Breast epithelium (tissue), 4 donors: Measurements from ENCODE around the gene TMEM178A. TPM values are rescaled to one million over a fixed set of nuclear protein-coding genes. Genes with fewer than 3 reads are reported as not detected.

ENCODE experiments used
- DNase-seq, 2 donors: peaks; one replicate each; pipeline ENCODE4 v3.0.0-alpha.2; 2019; ENCODE audit warnings: low spot score in 2 of 2
- H3K27ac ChIP-seq, 2 donors: fragments of 200-600 bp; sonication (generic) in 1 of 2; one replicate each; pipeline ENCODE4 v1.5.1; 2016 to 2019; ENCODE audit warnings: mild to moderate bottlenecking in 1 of 2
- H3K27me3 ChIP-seq, 2 donors: fragments of 200-600 bp; sonication (generic) in 1 of 2; one replicate each; pipeline versions ENCODE4 v1.5.1 to v1.6.0; 2017 to 2019; ENCODE audit warnings: control low read depth in 1 of 2, mild to moderate bottlenecking in 1 of 2
- H3K36me3 ChIP-seq: fragments of 200-600 bp; one replicate; pipeline ENCODE4 v1.5.1; 2019
- H3K4me1 ChIP-seq, 2 donors: fragments of 200-600 bp; sonication (generic); one replicate each; pipeline ENCODE4 v1.5.1; 2016 to 2019; ENCODE audit warnings: control low read depth in 1 of 2
- H3K4me3 ChIP-seq, 3 donors: fragments of 200-600 bp; sonication (generic); 1 replicate in 2 of 3; 2 replicates in 1 of 3; pipeline ENCODE4 v1.5.1; 2016 to 2019; ENCODE audit warnings: mild to moderate bottlenecking in 3 of 3, moderate library complexity in 2 of 3
- H3K9me3 ChIP-seq, 2 donors: fragments of 200-600 bp; sonication (generic) in 1 of 2; one replicate each; pipeline ENCODE4 v1.5.1; 2016 to 2019; ENCODE audit warnings: control low read depth in 1 of 2
- POLR2A ChIP-seq: fragments of 450-650 bp; IDR thresholded peaks from one replicate; pipeline ENCODE4 v1.6.1; 2016; ENCODE audit warnings: antibody characterized with exemption, mild to moderate bottlenecking, moderate library complexity
- POLR2AphosphoS5 ChIP-seq, 3 donors: sonication (generic); formaldehyde crosslinking; IDR thresholded peaks; one replicate each; pipeline ENCODE4 v1.6.1; 2017; ENCODE audit warnings: antibody characterized with exemption in 3 of 3
- intact Hi-C: fragments of 100-400 bp; cut with DNase I; formaldehyde crosslinking; loops from one replicate; pipeline ENCODE4 v1.15.1; 2023; ENCODE audit warnings: low total_unique reads
- total RNA-seq, 3 donors: library from RNA; depleted of rRNA; stranded (reverse); fragments of >200 nt; gene quantifications; one replicate each; pipeline ENCODE4 v1.1.0, GENCODE V29; 2016
- TF ChIP-seq, protein P1 (sequence below), 3 donors: fragments of 450-650 bp; IDR thresholded peaks; one replicate each; pipeline ENCODE4 v1.5.1; 2016 to 2017; ENCODE audit warnings: antibody characterized with exemption in 3 of 3, mild to moderate bottlenecking in 3 of 3, moderate library complexity in 3 of 3

Gene TMEM178A
- total RNA-seq, 3 donors from 2014 or later: 1.9 to 9.4 (median 3.6) TPM

DNA sequence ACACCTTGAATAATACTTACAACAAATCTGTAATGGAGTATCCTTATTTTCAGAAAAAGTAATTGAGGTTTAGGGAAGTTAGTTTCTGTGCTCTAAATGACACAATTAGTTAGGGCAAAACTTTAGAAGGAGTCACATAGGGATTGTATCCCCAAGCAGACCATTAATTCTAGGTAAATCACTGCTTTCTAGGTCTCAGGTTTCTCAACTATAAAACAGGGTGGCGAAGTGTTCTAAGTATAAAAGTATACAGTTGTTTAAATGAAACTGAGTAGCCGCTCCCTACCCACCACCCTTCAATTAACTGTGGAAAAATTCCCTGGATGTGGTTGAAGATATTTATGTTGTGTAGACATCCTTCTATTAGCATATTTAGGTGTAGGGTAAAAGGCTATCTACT is 19.9 kb upstream of the TMEM178A start:
- Histone ChIP-seq H3K27me3 (no peaks in the 10 kb centered on the region), H3K4me1 (no peaks in the 10 kb centered on the region), H3K27ac (no peak overlapping the region), H3K9me3 (no peaks in the 10 kb centered on the region), H3K4me3 (no peak overlapping the region), H3K36me3 (no peaks in the 10 kb centered on the region)
- intact Hi-C loops: no loop called here
- TF ChIP-seq POLR2A: no peak
- TF ChIP-seq POLR2AphosphoS5 (IDR thresholded peaks at IDR 0.05): no peak
- TF ChIP-seq, protein P1, sequence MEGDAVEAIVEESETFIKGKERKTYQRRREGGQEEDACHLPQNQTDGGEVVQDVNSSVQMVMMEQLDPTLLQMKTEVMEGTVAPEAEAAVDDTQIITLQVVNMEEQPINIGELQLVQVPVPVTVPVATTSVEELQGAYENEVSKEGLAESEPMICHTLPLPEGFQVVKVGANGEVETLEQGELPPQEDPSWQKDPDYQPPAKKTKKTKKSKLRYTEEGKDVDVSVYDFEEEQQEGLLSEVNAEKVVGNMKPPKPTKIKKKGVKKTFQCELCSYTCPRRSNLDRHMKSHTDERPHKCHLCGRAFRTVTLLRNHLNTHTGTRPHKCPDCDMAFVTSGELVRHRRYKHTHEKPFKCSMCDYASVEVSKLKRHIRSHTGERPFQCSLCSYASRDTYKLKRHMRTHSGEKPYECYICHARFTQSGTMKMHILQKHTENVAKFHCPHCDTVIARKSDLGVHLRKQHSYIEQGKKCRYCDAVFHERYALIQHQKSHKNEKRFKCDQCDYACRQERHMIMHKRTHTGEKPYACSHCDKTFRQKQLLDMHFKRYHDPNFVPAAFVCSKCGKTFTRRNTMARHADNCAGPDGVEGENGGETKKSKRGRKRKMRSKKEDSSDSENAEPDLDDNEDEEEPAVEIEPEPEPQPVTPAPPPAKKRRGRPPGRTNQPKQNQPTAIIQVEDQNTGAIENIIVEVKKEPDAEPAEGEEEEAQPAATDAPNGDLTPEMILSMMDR (IDR thresholded peaks at IDR 0.05): no peak
- DNase-seq: no peak

DNA sequence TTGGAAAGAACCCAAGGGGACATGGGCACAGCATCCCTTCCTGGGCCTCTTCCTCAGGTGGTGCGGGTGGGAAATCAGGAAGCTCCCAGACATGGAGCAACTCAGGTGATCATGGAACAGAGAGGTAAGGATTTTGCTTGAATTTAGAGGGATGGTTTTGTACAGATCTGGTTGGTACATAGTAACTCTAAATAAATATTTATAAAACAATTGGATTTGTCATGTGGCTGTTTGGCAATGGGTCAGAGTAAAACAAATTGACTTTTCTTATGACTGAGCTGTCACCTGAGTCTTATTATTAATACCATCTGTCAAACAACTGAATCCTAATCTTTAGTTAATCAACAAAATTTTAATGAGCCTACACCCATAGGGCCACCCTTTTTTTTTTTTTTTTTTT is 19.4 kb upstream of the TMEM178A start:
- TF ChIP-seq POLR2AphosphoS5 (IDR thresholded peaks at IDR 0.05) (no peak), POLR2A (no peak)
- TF ChIP-seq, protein P1 (IDR thresholded peaks at IDR 0.05): no peak
- Histone ChIP-seq H3K36me3 (no peaks in the 10 kb centered on the region), H3K27me3 (no peaks in the 10 kb centered on the region), H3K27ac (no peak overlapping the region), H3K9me3 (no peaks in the 10 kb centered on the region), H3K4me3 (no peak overlapping the region), H3K4me1 (no peaks in the 10 kb centered on the region)
- DNase-seq: no peak
- intact Hi-C loops: no loop called here

DNA sequence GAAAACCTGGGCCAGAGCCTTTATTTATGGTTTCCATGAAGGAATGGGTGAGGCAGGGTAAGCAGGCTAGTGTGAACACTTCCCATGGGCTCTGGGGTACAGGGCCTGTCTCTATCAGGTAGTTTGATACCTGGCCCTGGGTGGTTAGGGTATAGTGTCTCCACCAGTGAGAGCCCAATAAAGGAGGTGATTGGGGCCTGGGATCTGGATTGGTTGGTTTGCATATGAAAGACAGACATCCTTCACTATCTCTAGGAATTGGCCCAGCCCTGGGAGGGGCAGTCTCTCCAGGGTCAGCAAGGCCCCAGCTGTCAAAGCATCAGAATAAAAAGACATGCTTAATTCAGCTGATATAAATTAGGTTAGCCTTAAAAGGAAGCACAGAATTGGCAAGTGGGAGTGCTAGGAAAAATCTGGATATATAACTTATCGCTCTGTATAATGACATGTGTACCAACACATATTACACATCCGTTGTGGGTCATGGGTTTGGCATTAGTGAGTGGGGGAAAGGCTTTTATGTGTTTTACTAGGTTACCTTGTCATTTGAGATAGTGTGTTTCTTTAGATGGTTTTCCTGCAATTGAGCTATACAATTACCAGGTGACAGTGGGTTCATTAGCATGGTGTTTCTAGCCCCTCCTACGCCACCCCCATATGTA is 18.5 kb upstream of the TMEM178A start:
- H3K36me3 ChIP-seq: no peaks in the 10 kb centered on the region
- no peak overlapping the region for H3K4me3 ChIP-seq
- intact Hi-C loops: no loop called here
- TF ChIP-seq POLR2A (no peak), POLR2AphosphoS5 (IDR thresholded peaks at IDR 0.05) (no peak)
- no peak for DNase-seq
- H3K27me3 ChIP-seq: no peaks in the 10 kb centered on the region
- H3K9me3 ChIP-seq: no peaks in the 10 kb centered on the region
- H3K27ac ChIP-seq: no peak overlapping the region
- H3K4me1 ChIP-seq: no peaks in the 10 kb centered on the region

DNA sequence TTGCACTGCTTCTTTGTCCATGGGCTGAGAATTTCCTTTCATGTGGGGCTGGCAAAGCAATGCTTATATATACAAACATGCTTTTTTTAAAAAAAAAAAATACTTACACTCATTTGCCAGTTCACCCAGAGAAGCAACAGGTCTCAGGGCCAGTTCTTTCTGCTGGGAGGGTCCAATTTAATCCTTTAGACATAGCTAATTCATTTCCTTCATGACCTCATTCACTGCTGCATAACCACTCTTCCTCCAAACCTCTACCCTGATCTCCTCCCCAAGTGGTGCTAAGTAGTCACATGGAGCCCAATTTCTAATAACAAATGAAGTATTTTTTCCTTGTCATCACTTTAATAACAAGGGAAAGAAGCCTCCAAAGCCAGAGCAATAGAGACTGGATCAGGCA is 17.1 kb upstream of the TMEM178A start:
- H3K36me3 ChIP-seq: no peaks in the 10 kb centered on the region
- no peak overlapping the region for H3K27ac ChIP-seq
- H3K27me3 ChIP-seq: no peaks in the 10 kb centered on the region
- no peaks in the 10 kb centered on the region for H3K4me1 ChIP-seq
- no peak for TF ChIP-seq POLR2A
- no peak for TF ChIP-seq POLR2AphosphoS5 (IDR thresholded peaks at IDR 0.05)
- TF ChIP-seq, protein P1 (IDR thresholded peaks at IDR 0.05): no peak
- intact Hi-C loops: no loop called here
- DNase-seq: no peak
- H3K4me3 ChIP-seq: no peak overlapping the region
- no peaks in the 10 kb centered on the region for H3K9me3 ChIP-seq

DNA sequence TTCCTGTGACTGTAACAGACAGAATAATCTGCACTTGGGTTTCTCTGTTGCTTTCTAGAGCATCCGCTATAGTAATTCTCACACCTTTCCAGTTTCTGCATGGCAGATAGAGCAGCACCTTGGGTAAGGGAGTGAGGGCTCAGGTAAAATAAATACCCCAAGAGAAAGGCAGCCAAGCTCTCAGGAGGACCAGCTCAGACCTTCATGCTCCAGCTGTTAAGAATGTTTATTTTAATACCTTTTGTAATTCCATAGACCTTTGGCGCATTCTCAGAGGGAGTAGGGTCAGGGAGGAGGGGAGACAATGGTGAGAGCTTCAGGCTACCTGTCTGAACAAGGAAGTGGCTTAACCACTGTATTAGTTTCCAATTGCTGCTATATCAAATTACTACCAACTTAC is 16.2 kb upstream of the TMEM178A start:
- Histone ChIP-seq H3K9me3 (no peaks in the 10 kb centered on the region), H3K27me3 (no peaks in the 10 kb centered on the region), H3K4me3 (no peak overlapping the region), H3K36me3 (no peaks in the 10 kb centered on the region), H3K27ac (no peak overlapping the region), H3K4me1 (no peaks in the 10 kb centered on the region)
- no peak for DNase-seq
- intact Hi-C loops: no loop called here
- TF ChIP-seq POLR2AphosphoS5 (IDR thresholded peaks at IDR 0.05) (no peak), POLR2A (no peak)
- TF ChIP-seq, protein P1 (IDR thresholded peaks at IDR 0.05): no peak
